HepG2 (cell line): ENCODE measurements around the gene PLIN5. TPM values are rescaled to one million over a fixed set of nuclear protein-coding genes. Genes with fewer than 3 reads are reported as not detected.
A peak's percentile ranks its signal among the peaks of the same experiment; 100 is the strongest.

Source experiments
- ATAC-seq: fragments of 200-7000 bp; cut with Tn5 transposase; 3 replicates; pipeline ENCODE4 v1.9.1; 2020; ENCODE audit warnings: mild to moderate bottlenecking, moderate library complexity
- BruUV-seq: library from RNA; stranded (reverse); fragments of 400-500 nt; replicated peaks from 2 replicates; lab custom pipeline; 2021; lab: Mats Ljungman, UMichigan
- CTCF ChIA-PET: fragments of 300-600 bp; formaldehyde crosslinking; extraction: SDS; loops from one replicate; lab custom pipeline; 2021; ENCODE audit warnings: low total read pairs, inconsistent platforms, low intra/inter-chr PET ratio; lab: Yijun Ruan, JAX
- POLR2A ChIA-PET: fragments of 350-600 bp; sonication (Branson Sonifier 250); formaldehyde crosslinking; loops from one replicate; lab custom pipeline; 2020; ENCODE audit warnings: antibody characterized with exemption, inconsistent platforms; lab: Yijun Ruan, JAX
- DNase-seq: peaks from one replicate; pipeline ENCODE4 v3.0.0-alpha.2; 2015; ENCODE audit warnings: low spot score
- FAIRE-seq: peaks from 3 replicates; lab custom pipeline; 2011; peaks lifted over from hg19 to GRCh38; lab: Jason Lieb, UNC
- H2AFZ ChIP-seq: one replicate; pipeline ENCODE4 v1.6.1; 2011; ENCODE audit warnings: low read length, inconsistent platforms
- H3K27ac ChIP-seq: fragments of 300-600 bp; 3 replicates; pipeline ENCODE4 v1.8.0; 2011; ENCODE audit warnings: mixed run types, mild to moderate bottlenecking, mixed read lengths, low read length, inconsistent platforms; ENCODE audit not compliant: insufficient read depth; ENCODE audit errors: extremely low read length
- H3K27me3 ChIP-seq, 2 experiments: fragments of 200-600 bp in 1 of 2; 2 replicates in 1 of 2; 3 replicates in 1 of 2; pipeline versions ENCODE4 v1.6.0 to v1.8.0; 2011; ENCODE audit warnings: low read length in 2 of 2, mild to moderate bottlenecking in 2 of 2, moderate library complexity in 2 of 2, inconsistent platforms in 1 of 2; ENCODE audit not compliant: insufficient read depth in 2 of 2, control insufficient read depth in 1 of 2
- H3K36me3 ChIP-seq, 2 experiments: fragments of 200-600 bp in 1 of 2; replicated peaks in 1 of 2; 2 replicates in 1 of 2; 3 replicates in 1 of 2; pipeline versions ENCODE4 v1.5.1 to v1.8.0; 2011; ENCODE audit warnings: low read length in 2 of 2, inconsistent platforms in 1 of 2; ENCODE audit not compliant: insufficient read depth in 2 of 2, control insufficient read depth in 1 of 2
- H3K4me1 ChIP-seq: 2 replicates; pipeline ENCODE4 v1.5.1; 2012; ENCODE audit warnings: low read length, inconsistent platforms; ENCODE audit not compliant: insufficient read depth
- H3K4me2 ChIP-seq: 2 replicates; pipeline ENCODE4 v1.6.0; 2011; ENCODE audit warnings: low read depth, low read length, inconsistent platforms
- H3K4me3 ChIP-seq, 3 experiments: fragments of 200-600 bp in 1 of 3; sonication (generic), shearing (Covaris generic) in 1 of 3; replicated peaks in 1 of 3; 2 replicates each; pipeline ENCODE4 v1.5.1; 2011 to 2016; ENCODE audit warnings: low read length in 3 of 3, inconsistent platforms in 2 of 3, low read depth in 2 of 3, mild to moderate bottlenecking in 2 of 3, control low read depth in 1 of 3, mixed read lengths in 1 of 3; ENCODE audit not compliant: insufficient read depth in 1 of 3
- H3K79me2 ChIP-seq: one replicate; pipeline ENCODE4 v1.6.1; 2011; ENCODE audit warnings: low read length, inconsistent platforms; ENCODE audit not compliant: insufficient read depth
- H3K9ac ChIP-seq: 2 replicates; pipeline ENCODE4 v1.6.0; 2011; ENCODE audit warnings: mild to moderate bottlenecking, low read depth, low read length, inconsistent platforms; ENCODE audit not compliant: insufficient read depth
- H3K9me3 ChIP-seq: 2 replicates; pipeline ENCODE4 v1.5.1; 2012; ENCODE audit warnings: mild to moderate bottlenecking, low read length
- H4K20me1 ChIP-seq: 2 replicates; pipeline ENCODE4 v1.6.0; 2011; ENCODE audit warnings: inconsistent platforms, mild to moderate bottlenecking, low read length, moderate library complexity; ENCODE audit not compliant: insufficient read depth
- ADNP ChIP-seq: sonication (generic); formaldehyde crosslinking; IDR thresholded peaks from 2 replicates; pipeline ENCODE4 v1.4.0; 2020; ENCODE audit warnings: missing genetic modification reagents
- CEBPB ChIP-seq: IDR thresholded peaks from 2 replicates; pipeline ENCODE4 v1.6.1; 2011; ENCODE audit warnings: low read depth, low read length, improper control_type of control experiment, borderline replicate concordance
- CEBPG ChIP-seq: IDR thresholded peaks from 2 replicates; pipeline ENCODE4 v1.6.1; 2016
- CHD4 ChIP-seq: fragments of 200-600 bp; sonication (generic); IDR thresholded peaks from 2 replicates; pipeline ENCODE4 v1.7.0; 2017; ENCODE audit warnings: mild to moderate bottlenecking, low read length, borderline replicate concordance
- NR2F6 ChIP-seq, 2 experiments: IDR thresholded peaks; 2 replicates each; pipeline ENCODE4 v1.6.1; 2016; ENCODE audit warnings: antibody characterized with exemption in 1 of 2, mild to moderate bottlenecking in 1 of 2
- ZKSCAN5 ChIP-seq: sonication (generic); formaldehyde crosslinking; IDR thresholded peaks from 2 replicates; pipeline ENCODE4 v1.5.1; 2020; ENCODE audit warnings: mild to moderate bottlenecking, missing genetic modification reagents
- ZKSCAN8 ChIP-seq: IDR thresholded peaks from 2 replicates; pipeline ENCODE4 v1.6.1; 2016; ENCODE audit warnings: borderline replicate concordance, missing genetic modification reagents, missing compliant biosample characterization
- ZMYM3 ChIP-seq: sonication (generic); formaldehyde crosslinking; IDR thresholded peaks from 2 replicates; pipeline ENCODE4 v1.5.1; 2020; ENCODE audit warnings: mild to moderate bottlenecking, missing genetic modification reagents
- ZNF629 ChIP-seq: sonication (generic); formaldehyde crosslinking; conservative IDR thresholded peaks from 2 replicates; pipeline ENCODE4 v1.5.0; 2020; ENCODE audit warnings: missing genetic modification reagents
- ZNF768 ChIP-seq: sonication (generic); formaldehyde crosslinking; IDR thresholded peaks from 2 replicates; pipeline ENCODE4 v1.4.0; 2020; ENCODE audit warnings: missing genetic modification reagents
- ZSCAN25 ChIP-seq: sonication (generic); formaldehyde crosslinking; IDR thresholded peaks from 2 replicates; pipeline ENCODE4 v1.8.0; 2022; ENCODE audit warnings: mild to moderate bottlenecking, missing genetic modification reagents
- WGBS: methylation state at CpG from one replicate; pipeline ENCODE4 v1.1.6; 2017; ENCODE audit warnings: low lambda C conversion rate; 5-methylcytosine and 5-hydroxymethylcytosine counted together
- in situ Hi-C: cut with HindIII; loops from 2 replicates; pipeline ENCODE4 v1.10.0; 2017; ENCODE audit warnings: low pct_unique_long_range_greater_than_20kb; ENCODE audit not compliant: extremely low pct_ligation_motif_present
- intact Hi-C: fragments of 100-400 bp; cut with micrococcal nuclease; formaldehyde crosslinking; loops from one replicate; pipeline ENCODE4 v1.10.0; 2022; ENCODE audit not compliant: unreplicated experiment
- polyA plus RNA-seq, 8 experiments: library from polyadenylated mRNA; depleted of rRNA in 3 of 8; stranded (reverse) in 7 of 8; unstranded in 1 of 8; fragments of >200 nt; fragmentation: Illumina TruSeq in 4 of 8; extraction: Trizol in 4 of 8; gene quantifications; 2 replicates each; pipeline versions ENCODE4 v1.2.1 to v1.2.3, GENCODE V29; 2011 to 2016; ENCODE audit warnings: low read depth in 4 of 8, missing spikeins in 1 of 8, mixed read lengths in 1 of 8; ENCODE audit not compliant: insufficient read depth in 1 of 8
- total RNA-seq, 5 experiments: library from RNA; depleted of rRNA; stranded (reverse); fragments of >200 nt; fragmentation: Illumina TruSeq; extraction: Trizol; gene quantifications; 2 replicates each; pipeline ENCODE4 v1.2.3, GENCODE V29; 2016; ENCODE audit warnings: low read depth in 1 of 5

Gene PLIN5
- total and polyA plus RNA-seq, 2 of the 13 experiments (the other 11 are each of a cell fraction or from before 2014, with no cell fraction given): 1.8 to 4.8 TPM

DNA sequence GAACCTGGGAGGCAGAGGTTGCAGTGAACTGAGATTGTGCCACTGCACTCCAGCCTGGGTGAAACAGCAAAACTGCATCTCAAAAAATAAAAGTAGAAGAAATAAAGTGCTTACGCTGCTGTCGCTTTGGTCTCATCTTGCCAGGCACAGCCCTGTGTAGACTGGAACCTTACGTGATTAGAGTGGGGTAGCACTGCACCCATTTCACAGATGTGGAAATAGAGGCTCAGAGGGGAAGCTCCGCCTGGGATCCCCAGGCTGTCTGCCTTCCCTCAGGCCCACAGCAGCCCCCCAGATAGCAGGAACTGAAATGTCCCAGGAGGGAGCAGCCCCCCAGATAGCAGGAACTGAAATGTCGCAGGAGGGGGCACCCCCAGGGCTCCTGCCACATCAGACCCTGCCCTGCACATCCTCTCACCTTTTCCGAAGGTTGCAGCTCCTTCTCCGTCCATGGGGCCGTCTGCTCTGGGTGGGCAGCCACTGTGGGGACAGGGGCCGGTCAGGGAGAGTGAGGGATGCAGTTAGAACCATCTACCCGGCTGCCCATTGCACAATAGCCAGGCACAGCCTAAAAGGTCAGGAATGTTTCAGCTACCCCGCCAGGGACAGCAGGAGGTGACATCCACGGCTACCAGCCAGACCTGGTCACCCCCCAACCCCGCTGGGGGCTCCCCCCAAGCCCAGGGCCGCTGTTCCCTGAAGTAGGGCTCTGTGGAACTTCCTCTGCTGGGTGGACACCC lies 18.7 kb downstream of the PLIN5 start:
- intact Hi-C loops (no loop called here), in situ Hi-C loops (no loop called here)
- Histone ChIP-seq H3K27ac (no peak overlapping the region), H4K20me1 (no peaks in the 10 kb centered on the region), H3K9ac (no peak overlapping the region), H3K79me2 (no peaks in the 10 kb centered on the region), H3K4me3 (no peak overlapping the region), H3K36me3 (no peaks in the 10 kb centered on the region), H2AFZ (no peak overlapping the region), H3K9me3 (no peaks in the 10 kb centered on the region), H3K27me3 (no peaks in the 10 kb centered on the region), H3K4me2 (no peak overlapping the region), H3K4me1 (peaks cover 41% of the 10 kb centered on the region)
- TF ChIP-seq ZKSCAN8 (CRISPR knock-in tag) (no peak), ZSCAN25 (CRISPR knock-in tag) (no peak), CEBPG (0 out of 2 replicates have a peak, but pooled peaks have one; percentile 6), CEBPB (peak; percentile 84; the same call in 1 of the 2 replicates), ZMYM3 (peak; percentile 45; the same call in 1 of the 2 replicates), ZNF629 (CRISPR knock-in tag) (peak; percentile 92), ADNP (peak; percentile 49; the same call in 1 of the 2 replicates), CHD4 (peak; percentile 84)
- DNase-seq (no peak), FAIRE-seq (no peak), ATAC-seq (no peak)
- no TSS peak for BruUV-seq
- WGBS: 77% methylated on average over 12 of the region's 14 CpGs
- ChIA-PET CTCF (no interaction called here), POLR2A (interaction anchor here (0.5 kb wide), 1 partner anchor 261 kb away, joined by 4 read pairs; no protein-coding TSS in a partner anchor)

GRCh38 chr19:4515732-4516131 lies 19.3 kb downstream of the PLIN5 start:
- Histone ChIP-seq H3K36me3 (no peaks in the 10 kb centered on the region), H3K9me3 (no peaks in the 10 kb centered on the region), H3K79me2 (no peaks in the 10 kb centered on the region), H3K27ac (no peak overlapping the region), H4K20me1 (no peaks in the 10 kb centered on the region), H3K4me2 (no peak overlapping the region), H2AFZ (no peak overlapping the region), H3K4me1 (peaks cover 35% of the 10 kb centered on the region), H3K27me3 (no peaks in the 10 kb centered on the region), H3K4me3 (no peak overlapping the region), H3K9ac (no peak overlapping the region)
- intact Hi-C loops: no loop called here
- WGBS: 99% methylated on average over 4 of the region's 5 CpGs
- in situ Hi-C loops: no loop called here
- POLR2A ChIA-PET: no interaction called here
- CTCF ChIA-PET: no interaction called here
- ATAC-seq: no peak
- FAIRE-seq: no peak
- TF ChIP-seq ZNF768 (CRISPR knock-in tag) (peak; percentile 96), ZKSCAN5 (no peak), NR2F6 (IDR thresholded peaks at IDR 0.05) (no peak), NR2F6 (CRISPR knock-in tag; IDR thresholded peaks at IDR 0.05) (no peak)
- DNase-seq: no peak
- BruUV-seq: no TSS peak
